ENCODE measurements around the gene RFNG. TPM values are rescaled to one million over a fixed set of nuclear protein-coding genes. Genes with fewer than 3 reads are reported as not detected.

Gene RFNG
- total RNA-seq, 2 donors from 2014 or later: 39.9 to 45.3 TPM

- Histone ChIP-seq H3K4me1 (ENCODE audit: control insufficient read depth in 1 of 2, low read depth in 2 of 2) (peaks cover 19 to 27% of the 10 kb centered on the region in 2 donors), H3K4me3 (no peak overlapping the region), H3K27ac (no peak overlapping the region), H3K9me3 (no peaks in the 10 kb centered on the region), H3K36me3 (peaks cover 9% of the 10 kb centered on the region), H3K27me3 (replicated peaks; ENCODE audit: insufficient read depth) (no peaks in the 10 kb centered on the region)
- no peak for ATAC-seq (ENCODE audit: insufficient number of reproducible peaks, low FRiP score, low read depth)
- TF ChIP-seq, protein P1, sequence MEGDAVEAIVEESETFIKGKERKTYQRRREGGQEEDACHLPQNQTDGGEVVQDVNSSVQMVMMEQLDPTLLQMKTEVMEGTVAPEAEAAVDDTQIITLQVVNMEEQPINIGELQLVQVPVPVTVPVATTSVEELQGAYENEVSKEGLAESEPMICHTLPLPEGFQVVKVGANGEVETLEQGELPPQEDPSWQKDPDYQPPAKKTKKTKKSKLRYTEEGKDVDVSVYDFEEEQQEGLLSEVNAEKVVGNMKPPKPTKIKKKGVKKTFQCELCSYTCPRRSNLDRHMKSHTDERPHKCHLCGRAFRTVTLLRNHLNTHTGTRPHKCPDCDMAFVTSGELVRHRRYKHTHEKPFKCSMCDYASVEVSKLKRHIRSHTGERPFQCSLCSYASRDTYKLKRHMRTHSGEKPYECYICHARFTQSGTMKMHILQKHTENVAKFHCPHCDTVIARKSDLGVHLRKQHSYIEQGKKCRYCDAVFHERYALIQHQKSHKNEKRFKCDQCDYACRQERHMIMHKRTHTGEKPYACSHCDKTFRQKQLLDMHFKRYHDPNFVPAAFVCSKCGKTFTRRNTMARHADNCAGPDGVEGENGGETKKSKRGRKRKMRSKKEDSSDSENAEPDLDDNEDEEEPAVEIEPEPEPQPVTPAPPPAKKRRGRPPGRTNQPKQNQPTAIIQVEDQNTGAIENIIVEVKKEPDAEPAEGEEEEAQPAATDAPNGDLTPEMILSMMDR (IDR thresholded peaks at IDR 0.05): no peak
- DNase-seq (ENCODE audit: low spot score): no peak
Observed at GRCh38 chr17:81999976-82000802, 51.4 kb downstream of the RFNG start.

DNA sequence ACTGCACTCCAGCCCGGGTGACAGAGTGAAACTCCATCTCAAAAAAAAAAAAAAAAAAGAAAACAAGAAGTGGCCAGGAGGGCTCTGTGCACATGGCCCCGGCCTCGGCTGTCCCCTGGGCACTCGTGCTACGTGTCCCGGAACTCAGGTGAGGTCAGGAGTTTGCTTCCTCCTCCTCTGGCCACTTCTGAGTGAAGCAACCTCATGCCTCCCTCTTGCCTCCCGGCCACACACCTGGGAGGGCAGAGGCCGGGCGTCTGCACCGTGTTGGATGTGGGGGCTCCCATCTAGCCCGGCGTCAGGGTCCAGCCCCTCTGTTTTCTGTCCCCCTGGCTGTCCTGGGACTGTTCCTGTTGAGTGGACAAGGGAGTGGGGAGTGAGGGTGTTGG lies 52.0 kb downstream of the RFNG start:
- H3K4me3 ChIP-seq: no peak overlapping the region
- no peaks in the 10 kb centered on the region for H3K27me3 ChIP-seq (replicated peaks; ENCODE audit: insufficient read depth)
- ATAC-seq (ENCODE audit: insufficient number of reproducible peaks, low FRiP score, low read depth): no peak
- DNase-seq (ENCODE audit: low spot score): no peak
- H3K27ac ChIP-seq: no peak overlapping the region
- TF ChIP-seq, protein P1 (IDR thresholded peaks at IDR 0.05): no peak
- peaks cover 18 to 21% of the 10 kb centered on the region in 2 donors for H3K4me1 ChIP-seq (ENCODE audit: control insufficient read depth in 1 of 2, low read depth in 2 of 2)
- H3K9me3 ChIP-seq: no peaks in the 10 kb centered on the region
- H3K36me3 ChIP-seq: peaks cover 9% of the 10 kb centered on the region

DNA sequence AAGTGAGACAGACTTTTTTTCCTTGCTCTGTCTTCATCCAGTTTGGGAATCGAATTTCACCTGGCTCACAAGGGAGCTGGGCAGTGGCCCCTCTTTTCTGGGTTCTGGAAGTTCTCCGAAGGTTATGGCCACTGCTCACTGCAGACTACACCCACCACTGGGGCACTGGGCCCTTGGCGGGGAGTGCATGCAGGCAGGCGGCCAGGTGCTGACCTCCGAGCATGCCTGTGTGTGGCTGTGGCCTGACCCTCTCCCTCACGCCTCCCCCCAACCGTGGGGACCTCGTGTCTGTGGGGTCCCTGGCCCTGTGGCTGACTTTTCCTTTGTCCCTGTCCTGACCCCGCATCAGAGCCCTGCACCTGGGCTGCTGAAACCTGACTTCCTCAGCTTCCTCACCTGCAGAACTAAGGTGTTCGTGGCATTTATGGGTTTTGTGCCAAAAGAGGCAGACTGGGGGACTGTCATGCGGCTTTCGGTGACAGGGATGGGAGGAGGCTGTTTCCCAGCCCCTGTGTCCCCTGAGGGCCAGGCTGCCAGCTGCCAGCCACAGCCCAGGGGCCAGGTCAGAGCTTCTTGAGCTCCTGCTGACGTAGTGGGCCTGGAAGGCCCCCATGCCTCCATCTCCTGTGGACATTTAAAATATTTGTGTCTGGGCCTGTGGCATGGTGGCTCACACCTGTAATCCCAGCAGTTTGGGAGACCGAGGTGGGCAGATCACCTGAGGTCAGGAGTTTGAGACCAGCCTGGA lies 52.7 kb downstream of the RFNG start:
- no peak for ATAC-seq (ENCODE audit: insufficient number of reproducible peaks, low FRiP score, low read depth)
- Histone ChIP-seq H3K36me3 (peaks cover 9% of the 10 kb centered on the region), H3K27me3 (replicated peaks; ENCODE audit: insufficient read depth) (no peaks in the 10 kb centered on the region), H3K9me3 (no peaks in the 10 kb centered on the region), H3K4me3 (no peak overlapping the region), H3K27ac (no peak overlapping the region), H3K4me1 (ENCODE audit: control insufficient read depth in 1 of 2, low read depth in 2 of 2) (peaks cover 11 to 14% of the 10 kb centered on the region in 2 donors)
- DNase-seq (ENCODE audit: low spot score): no peak
- TF ChIP-seq, protein P1 (IDR thresholded peaks at IDR 0.05): no peak

DNA sequence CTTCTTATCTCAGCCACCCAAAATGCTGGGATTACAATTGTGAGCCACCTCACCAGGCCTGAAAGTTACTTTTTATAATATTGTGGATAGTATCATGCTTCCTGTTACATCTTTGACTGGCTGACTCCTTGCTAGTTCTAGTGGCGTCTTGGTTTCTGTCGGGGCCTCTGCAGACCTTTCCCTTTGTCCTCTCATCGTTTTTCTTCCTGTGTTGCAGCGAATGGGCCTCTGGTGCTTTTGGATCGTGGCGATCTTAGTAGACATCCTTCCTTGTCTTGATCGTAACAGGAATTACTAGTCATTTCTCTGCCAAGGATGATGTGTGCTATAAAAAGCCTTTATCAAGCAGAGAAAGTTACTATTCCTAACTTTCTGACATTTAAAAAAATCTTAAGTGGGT lies 53.4 kb downstream of the RFNG start:
- Histone ChIP-seq H3K27me3 (replicated peaks; ENCODE audit: insufficient read depth) (no peaks in the 10 kb centered on the region), H3K4me3 (no peak overlapping the region), H3K4me1 (ENCODE audit: control insufficient read depth in 1 of 2, low read depth in 2 of 2) (peaks cover 9 to 10% of the 10 kb centered on the region in 2 donors), H3K27ac (no peak overlapping the region), H3K9me3 (no peaks in the 10 kb centered on the region), H3K36me3 (peaks cover 9% of the 10 kb centered on the region)
- DNase-seq (ENCODE audit: low spot score) (no peak), ATAC-seq (ENCODE audit: insufficient number of reproducible peaks, low FRiP score, low read depth) (no peak)
- TF ChIP-seq, protein P1 (IDR thresholded peaks at IDR 0.05): no peak

Other genes with a start within 250 kb of the RFNG start
- not detected for gene GCGR, start 247.7 kb downstream of the RFNG start, total RNA-seq
- 100 to 1,000 TPM in 1 of 2 donors, 10 to 100 TPM in 1; 57.5 to 116 TPM for gene MCRIP1, start 218.5 kb downstream of the RFNG start, total RNA-seq
- not detected for gene PPP1R27, start 216.8 kb downstream of the RFNG start, total RNA-seq
- 100 to 1,000 TPM; 515 to 655 TPM for gene P4HB, start 191.3 kb downstream of the RFNG start, total RNA-seq
- 100 to 1,000 TPM; 206 to 324 TPM for gene ARHGDIA, start 180.5 kb downstream of the RFNG start, total RNA-seq
- gene ALYREF, start 160.2 kb downstream of the RFNG start, total RNA-seq: 10 to 100 TPM; 43.8 to 51.4 TPM
- gene ANAPC11, start 160.1 kb downstream of the RFNG start, total RNA-seq: 100 to 1,000 TPM in 1 of 2 donors, 10 to 100 TPM in 1; 94.1 to 120 TPM
- gene NPB, start 149.6 kb downstream of the RFNG start, total RNA-seq: 1 to 10 TPM in 1 of 2 donors, under 1 TPM in 1; 0.35 to 2.6 TPM
- 10 to 100 TPM; 13.6 to 81.9 TPM for gene PCYT2, start 140.4 kb downstream of the RFNG start, total RNA-seq
- 10 to 100 TPM; 15.8 to 41.3 TPM for gene SIRT7, start 133.6 kb downstream of the RFNG start, total RNA-seq
- gene MAFG, start 124.1 kb downstream of the RFNG start, total RNA-seq: 10 to 100 TPM; 29.8 to 32.1 TPM
- 10 to 100 TPM; 14.4 to 15.0 TPM for gene PYCR1, start 114.5 kb downstream of the RFNG start, total RNA-seq
- gene MYADML2, start 104.6 kb downstream of the RFNG start, total RNA-seq: not detected
- not detected for gene NOTUM, start 90.6 kb downstream of the RFNG start, total RNA-seq
- gene ASPSCR1, start 74.2 kb downstream of the RFNG start, total RNA-seq: 10 to 100 TPM; 20.6 to 41.3 TPM
- gene CENPX, start 28.9 kb downstream of the RFNG start, total RNA-seq: 10 to 100 TPM; 31.4 to 40.4 TPM
- 10 to 100 TPM in 1 of 2 donors, 1 to 10 TPM in 1; 6.1 to 14.2 TPM for gene LRRC45, start 28.5 kb downstream of the RFNG start, total RNA-seq
- gene RAC3, start 20.1 kb downstream of the RFNG start, total RNA-seq: 1 to 10 TPM in 1 of 2 donors, not detected in 1; 1.8 TPM
- 10 to 100 TPM; 33.9 to 87.1 TPM for gene DCXR, start 14.1 kb downstream of the RFNG start, total RNA-seq
- 10 to 100 TPM; 43.2 to 91.9 TPM for gene GPS1, start 87 bp upstream of the RFNG start, total RNA-seq
- gene DUS1L, start 14.0 kb upstream of the RFNG start, total RNA-seq: 10 to 100 TPM; 77.3 to 88.9 TPM
- gene FASN, start 46.4 kb upstream of the RFNG start, total RNA-seq: 10 to 100 TPM; 49.6 to 50.9 TPM
- 10 to 100 TPM; 19.4 to 58.1 TPM for gene CCDC57, start 161.0 kb upstream of the RFNG start, total RNA-seq
- 100 to 1,000 TPM in 1 of 2 donors, 10 to 100 TPM in 1; 76.0 to 113 TPM for gene SLC16A3, start 177.2 kb upstream of the RFNG start, total RNA-seq
- gene CSNK1D, start 221.9 kb upstream of the RFNG start, total RNA-seq: 10 to 100 TPM; 69.5 to 71.9 TPM

All from thoracic aorta (tissue), 2 donors.